Measurements from ENCODE around the gene HMX1. TPM values are rescaled to one million over a fixed set of nuclear protein-coding genes. Genes with fewer than 3 reads are reported as not detected.

The HMX1 gene
- polyA plus RNA-seq (2013, experiment 1 of 2; ENCODE audit: insufficient read length) = not detected
- not detected for polyA plus RNA-seq (2013, experiment 2 of 2; ENCODE audit: insufficient read length)

DNA sequence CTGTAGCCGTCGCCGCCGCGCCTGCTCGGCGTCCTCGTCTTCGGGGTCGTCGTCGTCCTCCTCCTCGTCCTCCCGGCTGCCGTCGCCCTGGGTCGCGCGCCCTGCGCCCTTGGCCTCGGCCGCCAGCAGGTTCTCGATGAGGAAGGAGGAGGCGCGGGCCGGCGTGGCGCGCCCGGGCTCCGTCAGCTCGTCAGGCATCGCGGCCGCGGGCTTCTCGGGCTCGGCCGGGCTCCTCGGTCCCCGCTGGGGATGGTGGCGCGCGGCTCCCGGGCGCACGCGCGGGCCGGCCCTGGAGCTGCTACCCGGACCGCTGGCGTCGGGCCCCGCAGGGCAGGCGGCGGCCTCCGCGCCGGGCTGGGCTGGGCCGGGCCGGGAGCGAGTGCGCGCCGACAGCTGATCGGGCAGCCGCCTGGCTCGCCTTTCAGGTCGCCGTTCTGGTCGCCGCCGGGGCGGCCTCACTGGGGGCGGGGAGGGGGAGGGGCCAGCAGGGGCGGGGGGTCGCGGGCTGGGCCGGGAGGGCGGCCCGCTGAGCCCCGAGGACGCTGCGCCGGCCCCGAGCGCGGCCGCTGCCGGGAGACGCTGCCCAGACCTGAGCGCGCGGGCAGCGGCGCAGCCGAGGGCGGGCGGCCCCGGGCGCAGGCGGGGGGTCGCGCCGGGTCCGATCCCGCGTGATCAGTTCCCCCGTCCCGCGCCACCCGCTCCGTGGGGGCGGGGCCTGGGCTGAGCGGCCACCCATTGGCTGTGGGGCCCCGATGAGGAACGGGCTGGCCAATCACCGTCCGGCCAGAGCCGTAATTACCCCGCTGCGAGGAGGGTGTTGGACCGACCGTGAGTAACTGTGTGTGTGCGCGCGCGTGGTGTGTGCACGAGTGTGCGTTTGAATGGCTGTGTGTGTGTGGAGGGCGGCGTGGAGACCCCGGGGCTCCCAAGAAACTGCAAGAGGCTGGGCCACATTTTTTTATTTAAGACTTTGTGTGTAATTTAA, at the start of gene HMX1:
Gene HMX1 (minus strand): TSS at position 423 of the 985 bp plus-strand sequence. CDS start 225 bp downstream, at position 198.
- DNase-seq = no peak

DNA sequence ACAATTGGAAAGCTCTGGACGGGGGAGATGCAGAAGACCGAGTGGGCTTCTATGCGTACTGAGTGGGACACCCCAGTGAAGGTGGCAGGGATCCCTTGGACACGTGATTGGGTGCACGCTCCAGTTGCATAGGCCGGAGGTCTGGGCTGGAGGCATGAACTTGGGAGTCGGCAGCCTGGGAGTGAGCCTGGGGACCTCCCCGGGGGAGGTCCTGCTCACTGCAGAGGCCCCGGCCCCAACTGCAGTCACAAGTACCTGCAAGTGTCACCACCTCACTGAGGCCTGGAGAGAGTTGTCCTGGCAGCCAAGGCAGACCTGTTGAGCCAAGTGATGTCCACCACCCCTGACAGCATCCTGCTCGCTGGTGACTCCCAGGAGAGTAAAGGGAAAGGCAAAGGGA, 49.3 kb upstream of the HMX1 start:
- no peak for DNase-seq

- DNase-seq = no peak
Measured at GRCh38 chr4:8920289-8920965, 48.8 kb upstream of the HMX1 start.

DNA sequence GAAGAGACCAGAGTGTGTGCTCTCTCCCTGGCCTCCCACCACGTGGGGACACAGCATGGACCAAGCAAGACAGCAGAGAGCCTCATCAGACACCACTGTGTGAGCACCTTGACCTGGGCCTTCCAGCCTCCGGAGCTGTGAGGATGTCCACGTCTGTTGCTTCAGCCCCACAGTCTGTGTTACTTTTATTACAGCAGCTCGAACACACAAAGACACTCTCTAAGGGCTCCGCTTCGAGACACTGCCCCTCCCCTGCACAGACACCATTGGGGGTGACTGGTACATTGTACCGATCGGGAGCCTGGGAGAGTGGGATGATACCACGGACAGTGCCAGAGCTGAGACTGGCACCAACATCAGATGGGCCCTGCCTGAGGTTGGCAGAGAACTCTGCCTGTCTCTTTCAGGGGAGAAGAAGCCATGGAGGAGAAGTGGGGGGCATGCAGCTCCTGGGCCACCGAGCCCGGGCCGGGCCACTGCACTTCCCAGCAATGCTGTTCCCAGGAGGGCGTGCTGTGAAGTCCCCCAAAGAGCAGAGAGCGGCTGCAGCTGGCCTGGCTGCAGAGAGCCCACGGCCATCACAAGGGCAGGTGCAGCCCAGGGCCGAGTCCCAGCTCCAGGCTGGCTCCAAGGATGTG, 48.1 kb upstream of the HMX1 start:
- no peak for DNase-seq

GRCh38 chr4:8917868-8918783, 46.5 kb upstream of the HMX1 start:
- DNase-seq = peak; percentile 20

DNA sequence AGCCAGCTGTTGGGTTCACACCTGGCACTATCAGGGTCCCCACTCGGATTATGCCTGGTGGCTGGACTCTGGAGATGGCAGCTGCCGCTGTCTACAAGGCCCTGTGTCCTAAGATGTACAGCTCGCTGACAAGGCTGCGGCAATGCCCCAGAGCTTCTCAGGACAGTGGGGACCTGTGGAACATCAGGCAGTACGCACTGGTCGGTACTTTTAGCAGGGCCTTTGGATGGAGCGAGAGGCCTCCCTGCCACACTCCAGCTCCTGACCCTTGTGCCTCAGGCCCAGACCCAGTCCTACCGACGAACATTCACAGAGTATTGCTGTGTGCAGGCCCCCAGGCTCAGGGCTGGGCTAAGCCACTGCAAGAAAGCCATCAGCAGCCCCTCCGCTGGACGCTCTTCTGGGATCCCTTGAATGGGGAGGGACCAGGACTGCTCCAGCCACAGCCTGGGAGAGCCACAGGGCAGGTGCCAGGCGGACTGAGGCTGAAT, 45.7 kb upstream of the HMX1 start:
- no peak for DNase-seq

DNA sequence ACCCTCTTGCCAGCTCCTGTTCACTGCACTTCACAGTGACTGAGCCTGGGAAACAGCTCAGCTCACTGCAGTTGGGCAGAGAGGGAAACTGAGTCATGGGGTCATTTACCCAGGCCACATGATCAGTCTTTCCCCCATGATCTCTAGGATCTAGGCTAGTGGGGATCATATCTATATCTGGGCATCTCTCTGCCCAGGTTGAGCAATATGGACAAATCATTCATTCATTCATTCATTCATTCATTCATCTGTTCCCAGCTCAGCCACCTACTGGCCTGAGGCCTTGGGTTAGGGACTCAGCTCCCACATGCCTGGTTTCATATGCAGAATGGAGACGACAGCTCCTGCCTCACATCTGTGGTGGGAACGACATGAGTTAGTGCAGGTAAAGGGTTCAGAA, 45.3 kb upstream of the HMX1 start:
- no peak for DNase-seq

GRCh38 chr4:8916351-8916885, 44.8 kb upstream of the HMX1 start:
- no peak for DNase-seq

DNA sequence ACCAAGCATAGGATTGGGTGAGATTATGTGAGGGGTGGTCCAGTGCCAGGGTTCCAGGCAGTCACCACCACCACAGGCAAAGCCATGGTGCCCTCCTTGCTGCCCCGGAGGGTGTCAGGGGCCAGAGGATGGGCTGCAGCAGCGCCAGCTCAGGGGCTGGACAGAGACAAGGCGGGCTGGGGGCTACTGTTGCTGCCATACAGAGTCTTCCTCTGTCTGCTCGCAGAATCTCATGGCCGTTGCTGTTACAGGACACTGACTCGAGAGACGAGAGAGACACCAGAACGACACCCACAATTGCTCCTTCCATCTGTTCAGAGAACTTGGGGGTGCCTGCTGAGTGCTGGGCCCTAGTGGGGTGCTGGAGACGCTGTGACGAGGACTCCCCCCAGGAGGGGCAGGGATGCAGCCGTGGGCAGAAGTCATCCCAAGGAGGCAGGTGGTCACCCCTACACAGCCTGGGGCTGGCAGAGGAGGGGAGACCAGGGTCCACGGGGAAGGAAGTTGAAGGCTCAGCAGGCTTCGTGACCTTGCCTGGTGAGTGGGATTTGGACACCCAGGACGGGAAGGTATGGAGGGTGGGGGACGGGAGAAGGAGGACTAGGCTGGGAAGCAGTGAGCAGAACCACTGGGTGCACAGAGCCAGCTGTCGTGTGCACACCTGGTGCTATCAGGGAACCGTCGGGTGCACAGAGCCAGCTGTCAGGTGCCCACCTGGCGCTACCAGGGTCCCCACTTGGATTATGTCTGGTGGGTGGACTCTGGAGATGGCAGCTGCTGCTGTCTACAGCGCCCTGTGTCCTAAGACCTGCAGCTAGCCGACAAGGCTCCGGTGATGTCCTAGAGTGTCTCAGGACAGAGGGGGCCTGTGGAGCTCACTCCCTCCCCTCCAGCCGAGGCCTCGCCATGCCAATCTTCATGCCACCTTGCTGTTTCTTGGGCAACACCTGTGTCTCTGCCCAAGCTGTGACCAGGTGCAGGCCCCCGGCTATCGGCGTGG, 43.9 kb upstream of the HMX1 start:
- DNase-seq = no peak

GRCh38 chr4:8914461-8915171, 43.0 kb upstream of the HMX1 start:
- DNase-seq = no peak

DNA sequence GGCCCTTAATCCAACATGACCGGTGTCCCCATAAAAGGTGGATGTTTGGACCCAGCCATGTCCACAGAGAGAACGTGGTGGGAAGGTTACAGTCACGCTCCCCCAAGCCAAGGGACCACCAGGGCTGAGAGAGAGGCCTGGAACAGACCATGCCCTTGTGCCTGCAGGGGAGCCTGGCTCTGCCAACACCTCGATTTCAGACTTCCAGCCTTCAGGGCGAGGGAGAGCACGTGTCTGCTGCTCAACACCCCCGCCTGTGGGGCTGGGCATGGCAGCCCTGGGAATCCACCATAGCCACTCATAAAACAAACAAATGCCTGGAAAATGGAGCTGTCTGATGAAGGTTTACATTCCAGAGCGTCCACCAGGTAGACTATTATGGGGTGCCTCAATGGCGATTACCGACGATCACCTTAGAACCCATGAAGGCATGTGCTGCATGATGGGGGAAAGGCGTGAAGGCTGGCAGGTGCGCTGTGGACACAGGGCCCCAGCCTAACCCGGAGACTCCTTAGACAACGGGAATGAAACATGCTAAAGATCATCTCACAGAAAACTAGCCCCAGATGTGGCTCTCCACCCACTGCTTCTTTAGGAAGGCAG, 42.3 kb upstream of the HMX1 start:
- DNase-seq = no peak

GRCh38 chr4:8913121-8913857, 41.6 kb upstream of the HMX1 start:
- DNase-seq = no peak

DNA sequence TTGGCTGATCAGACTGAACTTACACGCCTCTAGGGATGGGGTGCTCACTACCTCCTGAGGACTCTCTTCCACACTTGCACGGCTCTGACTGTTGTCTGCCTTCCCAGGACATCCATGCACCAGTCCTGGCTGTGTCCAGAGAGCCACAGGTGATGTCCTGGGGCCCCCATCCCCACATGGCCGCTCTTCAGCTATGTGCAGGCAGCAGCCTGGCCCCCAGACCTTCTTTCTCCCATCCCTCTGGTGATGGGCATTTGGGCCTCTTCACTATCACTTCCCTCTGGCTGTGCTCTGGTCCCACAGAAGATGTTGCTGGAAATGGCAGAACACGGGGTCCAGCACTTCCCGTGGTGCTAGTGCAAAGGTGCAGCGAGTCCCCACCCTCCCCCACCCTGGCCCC, 40.9 kb upstream of the HMX1 start:
- no peak for DNase-seq

GRCh38 chr4:8912089-8912455, 40.4 kb upstream of the HMX1 start:
- DNase-seq = no peak

GRCh38 chr4:8911316-8912088, 39.9 kb upstream of the HMX1 start:
- DNase-seq = peak; percentile 10

GRCh38 chr4:8910822-8911315, 39.2 kb upstream of the HMX1 start:
- no peak for DNase-seq

- no peak for DNase-seq
Measured at GRCh38 chr4:8910100-8910821, 38.6 kb upstream of the HMX1 start.
